ENCODE data around the gene UPK3BL2.
"Not testable (repeated sequence)": the region's sequence is repeated elsewhere in the genome, so short reads cannot be mapped to it uniquely, and the experiment has no call there.

DNA sequence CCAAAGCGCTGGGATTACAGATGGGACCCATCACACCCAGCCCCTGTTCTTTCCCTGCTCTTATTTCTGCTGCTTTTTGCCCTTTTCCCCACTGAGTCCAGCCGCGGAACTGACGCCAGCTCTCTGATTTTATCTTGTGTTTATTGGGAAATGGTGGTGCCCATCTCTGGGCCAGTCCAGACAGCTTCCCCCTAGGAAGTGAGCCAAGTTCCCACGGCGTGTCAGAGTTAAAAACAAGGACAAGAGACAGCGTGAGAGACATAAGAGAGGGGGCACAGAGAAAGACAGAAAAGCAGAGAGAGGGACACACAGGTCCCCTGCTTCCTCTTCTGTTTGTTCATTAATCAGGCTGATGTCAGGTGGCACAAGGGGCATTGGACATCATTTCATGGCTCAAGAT, 11.9 kb downstream of the UPK3BL2 start:
- TF ChIP-seq, protein P1, sequence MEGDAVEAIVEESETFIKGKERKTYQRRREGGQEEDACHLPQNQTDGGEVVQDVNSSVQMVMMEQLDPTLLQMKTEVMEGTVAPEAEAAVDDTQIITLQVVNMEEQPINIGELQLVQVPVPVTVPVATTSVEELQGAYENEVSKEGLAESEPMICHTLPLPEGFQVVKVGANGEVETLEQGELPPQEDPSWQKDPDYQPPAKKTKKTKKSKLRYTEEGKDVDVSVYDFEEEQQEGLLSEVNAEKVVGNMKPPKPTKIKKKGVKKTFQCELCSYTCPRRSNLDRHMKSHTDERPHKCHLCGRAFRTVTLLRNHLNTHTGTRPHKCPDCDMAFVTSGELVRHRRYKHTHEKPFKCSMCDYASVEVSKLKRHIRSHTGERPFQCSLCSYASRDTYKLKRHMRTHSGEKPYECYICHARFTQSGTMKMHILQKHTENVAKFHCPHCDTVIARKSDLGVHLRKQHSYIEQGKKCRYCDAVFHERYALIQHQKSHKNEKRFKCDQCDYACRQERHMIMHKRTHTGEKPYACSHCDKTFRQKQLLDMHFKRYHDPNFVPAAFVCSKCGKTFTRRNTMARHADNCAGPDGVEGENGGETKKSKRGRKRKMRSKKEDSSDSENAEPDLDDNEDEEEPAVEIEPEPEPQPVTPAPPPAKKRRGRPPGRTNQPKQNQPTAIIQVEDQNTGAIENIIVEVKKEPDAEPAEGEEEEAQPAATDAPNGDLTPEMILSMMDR (IDR thresholded peaks at IDR 0.05), result not testable (repeated sequence)
- TF ChIP-seq POLR2A (IDR thresholded peaks at IDR 0.05), result not testable (repeated sequence)

All from right lobe of liver (tissue), 4 donors.